Activated naive CD4-positive, alpha-beta T cell (primary cell): Measurements from ENCODE around the gene CRLF1.

ENCODE experiments used
- DNase-seq, 4 experiments: peaks; one replicate each; lab custom pipeline; 2025; lab: John Stamatoyannopoulos, UW

CRLF1 gene

GRCh38 chr19:18636183-18636968 is 29.8 kb upstream of the CRLF1 start:
- peak; percentile 97 to 100 (median 99) for DNase-seq

- no peak for DNase-seq
Measured at GRCh38 chr19:18635831-18636182, 29.2 kb upstream of the CRLF1 start.

DNA sequence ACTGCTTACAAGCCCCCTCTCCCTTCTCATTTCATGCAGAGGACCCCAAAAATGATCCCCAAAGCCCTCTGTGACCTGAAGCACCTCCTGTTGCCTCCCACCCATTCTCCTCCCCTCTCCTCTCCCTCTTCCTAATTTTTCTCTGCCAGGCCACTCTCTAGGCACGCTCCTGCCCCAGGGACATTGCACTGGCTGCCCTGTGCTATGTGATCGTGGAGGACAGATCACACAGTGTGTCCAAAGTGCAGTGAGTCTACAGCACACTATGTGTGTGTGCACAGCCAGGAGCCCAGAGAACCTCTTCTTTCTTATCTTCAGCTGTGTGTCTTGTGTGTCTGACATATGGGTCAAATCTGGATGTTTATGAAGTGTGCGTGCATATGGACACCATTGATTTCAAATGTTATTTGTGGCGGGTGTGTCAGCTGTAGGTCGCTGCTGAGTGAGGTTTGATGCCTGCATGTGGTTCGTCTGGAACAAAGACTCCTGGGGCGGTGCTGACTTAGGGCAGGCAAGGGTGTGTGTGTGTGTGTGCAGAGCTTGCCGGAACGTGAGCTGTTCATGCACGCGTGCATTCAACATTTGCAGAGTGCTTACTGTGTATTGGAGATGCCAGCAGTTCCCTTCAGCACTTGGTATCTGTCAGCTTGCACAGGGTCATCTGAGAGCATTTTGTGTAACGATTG is 28.2 kb upstream of the CRLF1 start:
- no peak for DNase-seq

- no peak for DNase-seq
Measured at GRCh38 chr19:18633321-18633720, 26.7 kb upstream of the CRLF1 start.

GRCh38 chr19:18629166-18630088 is 22.8 kb upstream of the CRLF1 start:
- no peak for DNase-seq

DNA sequence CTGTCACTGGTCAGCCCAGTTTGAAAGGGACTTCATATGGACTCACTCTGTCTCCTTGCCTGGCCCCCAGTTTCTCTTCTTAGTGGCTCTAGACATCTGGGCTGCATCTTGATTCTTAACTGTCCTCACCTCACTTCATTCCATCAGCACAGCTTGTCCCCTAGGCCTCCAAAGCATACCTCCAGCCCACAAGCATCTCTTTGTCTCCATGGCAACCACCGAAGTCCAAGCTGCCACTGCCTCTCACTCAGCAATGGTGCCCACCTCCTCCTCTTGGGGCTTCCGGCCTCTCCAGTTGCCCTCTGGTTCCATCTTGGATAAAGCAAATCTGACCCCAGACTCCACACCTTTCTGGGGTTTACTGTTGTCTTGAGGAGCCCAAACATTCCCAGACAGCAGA is 20.3 kb upstream of the CRLF1 start:
- DNase-seq, result no peak

DNA sequence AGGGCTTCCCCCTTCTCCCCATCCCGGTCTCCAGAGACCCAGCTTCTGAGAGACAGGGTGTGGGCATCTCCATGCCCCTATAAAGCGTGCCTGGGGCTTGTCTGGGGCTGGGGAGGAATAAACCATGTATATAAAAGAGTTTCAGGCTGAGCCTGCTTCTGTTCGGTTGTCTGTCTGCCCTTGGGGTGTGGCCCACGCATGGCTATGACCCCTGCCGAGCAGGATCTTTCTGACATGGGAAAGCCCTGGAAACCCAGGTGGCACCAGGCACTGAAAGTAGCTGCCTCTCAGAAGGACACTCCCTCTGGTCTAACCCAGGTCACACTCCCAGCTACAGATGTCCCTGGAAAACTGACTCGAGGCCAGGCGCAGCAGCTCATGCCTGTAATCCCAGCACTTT is 14.3 kb upstream of the CRLF1 start:
- no peak for DNase-seq

- DNase-seq, result no peak
Measured at GRCh38 chr19:18620311-18620710, 13.7 kb upstream of the CRLF1 start.

DNA sequence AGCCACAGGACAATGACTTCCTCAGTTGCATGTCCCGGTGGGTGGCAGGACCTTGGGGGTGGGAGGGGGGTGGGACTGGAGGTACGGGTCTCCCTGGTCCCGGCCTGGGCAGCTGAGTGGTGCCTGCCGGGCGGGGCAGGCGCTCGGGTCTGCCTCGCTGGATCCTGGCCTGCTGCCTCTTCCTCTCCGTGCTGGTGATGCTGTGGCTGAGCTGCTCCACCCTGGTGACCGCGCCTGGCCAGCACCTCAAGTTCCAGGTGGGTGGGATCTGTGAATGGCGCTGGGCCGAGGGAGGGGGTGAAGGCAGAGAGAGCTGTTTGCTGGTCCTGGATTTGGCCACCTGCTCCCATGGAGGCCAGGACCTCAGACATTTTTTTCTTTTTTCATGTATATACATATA is 11.6 kb upstream of the CRLF1 start:
- no peak for DNase-seq

DNA sequence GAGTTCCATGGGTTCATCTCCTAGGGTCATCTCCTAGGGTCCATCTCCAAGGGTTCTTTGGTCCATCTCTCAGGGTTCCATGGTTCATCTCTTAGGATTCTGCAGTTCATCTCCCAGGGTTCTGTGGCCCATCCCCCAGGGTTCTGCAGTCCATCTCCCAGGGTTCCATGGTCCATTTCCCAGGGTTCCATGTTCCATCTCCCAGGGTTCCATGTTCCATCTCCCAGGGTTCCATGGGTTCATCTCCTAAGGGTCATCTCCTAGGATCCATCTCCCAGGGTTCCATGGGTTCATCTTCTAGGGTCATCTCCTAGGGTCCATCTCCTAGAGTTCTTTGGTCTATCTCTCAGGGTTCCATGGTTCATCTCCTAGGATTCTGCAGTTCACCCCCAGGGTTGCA is 11.0 kb upstream of the CRLF1 start:
- no peak for DNase-seq

GRCh38 chr19:18616023-18616422 is 9.4 kb upstream of the CRLF1 start:
- no peak for DNase-seq

GRCh38 chr19:18613589-18614234 is 7.1 kb upstream of the CRLF1 start:
- no peak for DNase-seq

GRCh38 chr19:18612772-18613588 is 6.4 kb upstream of the CRLF1 start, which contains the start of gene TMEM59L:
Gene TMEM59L, plus strand, starts transcription at chr19:18612870. Its CDS starts 89 bp downstream, at chr19:18612959.
- peak in 1 of 4 experiments; percentile 42 for DNase-seq

DNA sequence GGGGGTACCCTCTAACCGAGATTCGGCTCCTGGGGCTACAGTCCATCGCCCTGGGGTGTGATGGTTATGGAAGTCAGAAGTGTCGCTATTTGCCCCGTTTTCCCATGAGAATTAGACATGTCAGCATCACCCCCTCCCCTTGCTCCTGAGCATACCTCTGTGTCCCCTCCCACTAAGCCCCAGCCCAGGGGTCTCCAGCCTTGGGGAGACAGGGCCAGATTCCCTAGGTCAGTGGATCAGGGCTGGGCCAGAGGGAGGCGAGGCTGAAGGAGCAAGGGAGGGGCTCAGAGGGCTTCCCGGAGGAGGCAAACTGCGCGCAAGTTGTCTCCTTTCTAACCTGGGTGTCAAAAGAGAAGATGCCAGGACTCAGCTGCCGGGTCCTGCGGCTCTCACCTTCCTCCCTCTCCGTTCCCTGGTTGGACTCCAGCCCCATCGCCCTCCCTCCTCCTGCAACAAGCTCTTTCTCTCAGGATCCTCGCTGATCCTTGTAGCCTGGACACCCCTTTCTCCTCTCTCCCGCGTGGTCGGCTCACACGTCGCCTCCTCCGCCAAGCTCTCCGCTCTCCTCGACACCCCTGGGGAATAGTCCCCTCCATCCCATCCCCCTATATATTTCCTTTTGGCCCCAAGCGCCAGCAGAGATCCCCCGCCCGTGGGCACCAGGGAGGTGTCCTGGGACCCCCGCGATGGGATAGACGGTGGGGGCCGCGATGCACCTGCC is 5.6 kb upstream of the CRLF1 start:
- no peak for DNase-seq

DNA sequence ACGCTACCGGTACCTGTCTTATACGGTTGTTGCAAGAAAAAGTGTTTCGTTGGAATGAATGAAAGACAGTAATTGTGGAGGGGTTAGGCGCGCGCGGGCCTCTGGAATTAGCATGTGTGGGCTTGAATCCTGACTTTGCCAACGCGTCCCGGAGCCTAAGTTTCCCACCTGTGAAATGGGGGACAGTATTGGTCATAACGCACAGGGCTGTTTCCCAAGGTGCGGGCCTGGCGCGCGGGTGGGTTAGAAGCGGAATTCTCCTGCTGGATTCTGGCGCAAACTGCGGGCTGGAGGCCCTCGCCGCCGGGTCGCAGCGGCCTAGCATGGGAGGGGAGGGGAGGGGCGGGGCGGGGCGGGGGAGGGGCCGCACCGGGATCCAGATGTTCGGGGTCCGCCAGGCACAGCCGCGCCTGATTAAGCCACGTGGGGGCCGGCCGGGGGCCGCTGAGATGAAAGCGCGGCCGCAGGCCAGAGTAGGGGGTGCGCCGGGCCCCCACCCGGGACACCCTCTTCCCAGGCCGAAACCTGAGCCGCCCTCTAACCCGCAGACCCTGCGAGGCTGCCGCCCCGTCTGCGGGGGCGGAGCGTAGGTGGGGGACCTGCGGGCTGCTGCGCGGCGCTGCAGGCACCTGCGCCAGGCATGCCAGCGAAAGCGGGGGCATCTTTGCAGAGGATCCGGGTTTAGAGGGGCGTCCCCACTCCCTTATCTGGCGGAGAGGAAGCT is 4.9 kb upstream of the CRLF1 start:
- DNase-seq, result no peak

- DNase-seq, result no peak
Measured at GRCh38 chr19:18610556-18611326, 4.1 kb upstream of the CRLF1 start.

DNA sequence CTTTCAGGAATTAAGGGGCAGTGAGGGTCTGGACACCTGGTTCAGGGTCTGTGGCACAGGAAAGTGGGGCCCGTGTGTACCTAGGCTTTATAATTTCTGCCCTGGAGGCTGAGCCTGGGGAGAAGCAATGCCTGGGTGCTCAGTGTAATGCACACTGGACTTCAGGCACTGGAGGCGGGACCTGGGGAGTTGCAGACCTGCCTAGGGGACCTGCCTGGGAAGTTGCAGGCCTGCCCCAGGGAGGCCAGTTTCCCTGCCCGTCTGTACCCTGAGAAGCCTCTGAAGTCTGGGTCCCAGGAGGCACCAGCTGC is 3.6 kb upstream of the CRLF1 start:
- DNase-seq, result no peak

DNA sequence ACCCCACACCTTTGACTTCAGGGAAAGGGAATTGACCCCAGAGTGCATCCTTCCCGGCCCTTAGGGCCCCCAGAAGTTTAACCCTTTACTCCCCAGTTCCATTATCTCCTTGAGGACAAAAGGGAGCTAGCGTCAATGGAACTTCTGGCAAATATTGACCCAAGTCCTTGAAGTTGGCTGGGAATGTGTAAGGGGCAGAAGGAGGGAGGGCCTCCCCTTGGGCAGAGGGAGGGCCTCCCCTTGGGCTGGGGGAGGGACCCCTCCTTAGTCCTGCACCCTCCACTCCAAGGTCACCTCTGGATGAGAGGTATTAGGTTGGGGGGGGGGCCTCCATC is 3.1 kb upstream of the CRLF1 start:
- DNase-seq, result no peak
